Fibroblast of skin of right quadriceps (primary cell): Measurements from ENCODE around the gene G6PC2.

Experiments
- DNase-seq: peaks from one replicate; pipeline ENCODE4 v3.0.0-alpha.2; 2013

Gene G6PC2

GRCh38 chr2:168949324-168949723 is 48.2 kb downstream of the G6PC2 start:
- no peak for DNase-seq

DNA sequence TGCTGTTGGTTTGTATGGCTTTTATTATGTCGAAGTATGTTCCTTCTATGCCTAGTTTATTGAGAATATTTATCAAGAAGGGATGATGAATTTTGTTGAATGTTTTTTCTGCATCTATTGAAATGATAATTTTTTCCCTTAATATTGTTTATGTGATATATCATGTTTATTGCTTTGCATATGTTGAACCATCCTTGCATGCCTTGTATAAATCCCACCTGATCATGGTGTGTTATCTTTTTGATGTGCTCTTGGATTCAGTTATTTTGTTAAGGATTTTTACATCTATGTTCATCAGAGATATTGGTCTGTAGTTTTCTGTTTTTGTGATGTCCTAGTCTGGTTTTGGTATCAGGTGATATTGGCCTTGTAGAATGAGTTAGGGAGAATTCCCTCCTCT is 50.8 kb downstream of the G6PC2 start:
- no peak for DNase-seq

DNA sequence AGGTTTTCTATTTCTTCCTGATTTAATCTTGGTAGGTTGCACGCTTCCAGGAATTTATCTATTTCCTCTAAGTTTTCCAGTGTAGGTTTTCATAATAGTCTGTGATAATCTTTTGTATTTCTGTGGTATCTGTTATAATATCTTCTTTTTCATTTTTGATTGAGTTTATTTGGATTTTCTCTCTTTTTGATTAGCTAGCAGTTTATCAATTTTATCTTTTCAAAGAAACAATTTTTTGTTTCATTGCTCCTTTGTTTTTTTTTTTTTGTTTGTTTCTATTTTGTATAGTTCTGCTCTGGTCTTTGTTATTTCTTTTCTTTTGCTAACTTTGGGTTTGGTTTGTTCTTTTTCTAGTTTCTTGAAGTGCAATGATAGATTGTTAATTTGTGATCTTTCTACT is 51.3 kb downstream of the G6PC2 start:
- no peak for DNase-seq

- DNase-seq, result no peak
Observed at GRCh38 chr2:168954256-168954655, 53.2 kb downstream of the G6PC2 start.

- no peak for DNase-seq
Observed at GRCh38 chr2:168955321-168955720, 54.2 kb downstream of the G6PC2 start.

GRCh38 chr2:168956392-168956791 is 55.3 kb downstream of the G6PC2 start:
- DNase-seq, result no peak
